GM10248 (cell line): ENCODE data around the gene WDR70.
"Not testable (repeated sequence)": the region's sequence is repeated elsewhere in the genome, so short reads cannot be mapped to it uniquely, and the experiment has no call there.

ENCODE experiments used
- CTCF ChIA-PET: fragments of 300-600 bp; sonication (Branson Sonifier 250); formaldehyde crosslinking; extraction: SDS; loops from one replicate; lab custom pipeline; 2021; ENCODE audit warnings: antibody characterized with exemption; lab: Yijun Ruan, JAX
- POLR2A ChIA-PET: fragments of 350-650 bp; sonication (Branson Sonifier 250); formaldehyde crosslinking; extraction: SDS; loops from one replicate; lab custom pipeline; 2020; ENCODE audit warnings: antibody characterized with exemption; lab: Yijun Ruan, JAX
- DNase-seq: peaks from one replicate; pipeline ENCODE4 v3.0.0; 2012; ENCODE audit errors: extremely low spot score
- CTCF ChIP-seq: IDR thresholded peaks from 2 replicates; pipeline ENCODE4 v1.5.1; 2012; ENCODE audit warnings: mild to moderate bottlenecking, low read depth; ENCODE audit errors: extremely low read depth, missing control alignments, control extremely low read depth

The WDR70 gene

GRCh38 chr5:37667846-37668245 lies 288.7 kb downstream of the WDR70 start:
- TF ChIP-seq CTCF, result no peak
- POLR2A ChIA-PET, result no interaction called here
- DNase-seq, result no peak
- CTCF ChIA-PET, result interaction anchor here (1.5 kb wide), 1 partner anchor 12 kb away, joined by 3 read pairs; no protein-coding TSS in a partner anchor

DNA sequence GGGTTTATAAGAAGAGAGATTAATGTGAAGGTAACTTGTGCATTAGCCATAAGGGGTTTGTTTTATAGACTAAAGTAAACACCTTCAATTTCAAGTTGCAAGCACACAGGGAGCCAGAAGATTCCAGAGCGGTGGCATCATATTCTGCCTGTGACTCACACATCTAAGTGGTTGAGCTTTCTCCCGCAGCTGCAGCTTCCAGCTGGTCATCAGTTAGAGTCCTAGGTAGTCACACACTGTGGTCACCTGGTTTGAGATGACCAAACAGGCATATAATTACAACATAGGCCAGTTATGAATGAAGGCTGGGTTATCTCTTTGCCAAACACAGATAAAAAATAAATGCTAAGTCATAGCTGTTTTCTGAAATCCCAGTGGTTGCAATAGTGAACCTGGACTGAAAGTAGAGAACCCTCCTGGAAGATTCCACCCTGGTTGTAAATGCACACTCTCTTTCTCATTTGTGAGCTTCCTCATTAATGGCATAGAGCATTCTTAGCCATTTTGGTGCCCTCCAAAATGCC lies 289.5 kb downstream of the WDR70 start:
- no peak for DNase-seq
- CTCF ChIA-PET, result interaction anchor here (1.5 kb wide), 1 partner anchor 55 kb away, joined by 4 read pairs; no protein-coding TSS in a partner anchor
- POLR2A ChIA-PET, result no interaction called here
- TF ChIP-seq CTCF, result no peak

- POLR2A ChIA-PET, CTCF ChIA-PET: not testable (repeated sequence)
- peak; percentile 29 for DNase-seq
Observed at GRCh38 chr5:37672118-37672588, 293.0 kb downstream of the WDR70 start.

DNA sequence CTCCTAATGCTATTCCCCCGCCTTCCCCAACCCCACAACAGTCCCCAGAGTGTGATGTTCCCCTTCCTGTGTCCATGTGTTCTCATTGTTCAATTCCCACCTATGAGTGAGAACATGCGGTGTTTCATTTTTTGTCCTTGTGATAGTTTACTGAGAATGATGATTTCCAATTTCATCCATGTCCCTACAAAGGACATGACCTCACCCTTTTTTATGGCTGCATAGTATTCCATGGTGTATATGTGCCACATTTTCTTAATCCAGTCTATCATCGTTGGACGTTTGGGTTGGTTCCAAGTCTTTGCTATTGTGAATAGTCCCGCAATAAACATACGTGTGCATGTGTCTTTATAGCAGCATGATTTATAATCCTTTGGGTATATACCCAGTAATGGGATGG lies 295.2 kb downstream of the WDR70 start:
- POLR2A ChIA-PET, DNase-seq, CTCF ChIA-PET: not testable (repeated sequence)

- POLR2A ChIA-PET, DNase-seq: not testable (repeated sequence)
- CTCF ChIA-PET, result interaction anchor here (1.0 kb wide), 1 partner anchor 12 kb away, joined by 3 read pairs; no protein-coding TSS in a partner anchor
Observed at GRCh38 chr5:37679326-37679725, 300.2 kb downstream of the WDR70 start.

- CTCF ChIA-PET, result interaction anchor here (1.0 kb wide), 1 partner anchor 13 kb away, joined by 3 read pairs; no protein-coding TSS in a partner anchor
- DNase-seq, POLR2A ChIA-PET: not testable (repeated sequence)
Observed at GRCh38 chr5:37679903-37680302, 300.8 kb downstream of the WDR70 start.

DNA sequence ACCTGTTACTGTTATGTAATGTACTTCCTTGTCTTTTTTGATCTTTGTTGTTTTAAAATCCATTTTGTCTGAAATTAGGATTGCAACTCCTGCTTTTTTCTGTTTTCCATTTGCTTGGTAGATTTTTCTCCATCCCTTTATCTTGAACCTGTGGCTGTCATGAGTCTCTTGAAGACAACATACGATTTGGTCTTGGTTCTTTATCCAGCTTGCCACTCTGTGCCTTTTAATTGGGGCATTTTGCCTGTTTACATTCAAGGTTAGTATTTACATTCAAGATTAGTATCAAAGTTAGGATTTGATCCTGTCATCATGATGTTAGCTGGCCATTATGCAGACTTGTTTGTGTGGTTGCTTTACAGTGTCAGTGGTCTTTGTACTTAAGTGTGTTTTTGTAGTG lies 304.0 kb downstream of the WDR70 start:
- DNase-seq, result no peak
- TF ChIP-seq CTCF, result no peak
- CTCF ChIA-PET, result no interaction called here
- POLR2A ChIA-PET, result no interaction called here

DNA sequence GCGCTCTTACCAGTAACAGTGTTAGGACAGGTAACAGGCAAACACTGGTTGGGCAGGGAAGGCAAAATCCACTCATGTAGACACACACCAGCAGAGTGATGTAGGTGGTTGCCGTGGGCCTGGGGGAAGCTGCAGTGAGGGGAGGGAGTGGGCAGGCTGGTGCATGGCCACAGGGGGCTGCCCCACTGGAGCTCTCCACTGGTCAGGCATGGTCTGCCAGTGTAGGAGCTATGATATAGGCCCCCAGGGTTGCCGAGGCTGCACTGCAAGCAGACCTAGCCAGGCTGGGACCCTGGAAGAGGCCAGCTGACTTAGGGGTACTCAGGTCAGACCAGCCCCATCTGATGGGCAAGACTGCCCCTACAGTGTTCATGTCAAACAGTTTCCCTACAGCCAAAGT lies 306.1 kb downstream of the WDR70 start:
- CTCF ChIA-PET, result no interaction called here
- no peak for DNase-seq
- POLR2A ChIA-PET, result no interaction called here
- no peak for TF ChIP-seq CTCF

GRCh38 chr5:37685816-37686215 lies 306.7 kb downstream of the WDR70 start:
- POLR2A ChIA-PET, result no interaction called here
- CTCF ChIA-PET, result no interaction called here
- no peak for TF ChIP-seq CTCF
- no peak for DNase-seq

DNA sequence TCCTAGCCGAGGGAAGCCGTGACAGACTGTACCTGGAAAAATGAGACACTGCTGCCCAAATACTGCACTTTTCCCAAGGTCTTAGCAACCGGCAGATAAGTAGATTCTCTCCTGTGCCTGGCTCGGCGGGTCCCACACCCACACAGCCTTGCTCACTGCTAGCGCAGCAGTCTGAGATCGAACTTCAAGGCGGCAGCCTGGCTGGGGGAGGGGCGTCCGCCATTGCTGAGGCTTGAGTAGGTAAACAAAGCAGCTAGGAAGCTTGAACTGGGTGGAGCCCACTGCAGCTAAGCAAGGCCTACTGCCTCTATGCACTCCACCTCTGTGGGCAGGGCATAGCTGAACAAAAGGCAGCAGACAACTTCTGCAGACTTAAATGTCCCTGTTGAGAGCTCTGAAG lies 309.8 kb downstream of the WDR70 start:
- POLR2A ChIA-PET, CTCF ChIA-PET, DNase-seq: not testable (repeated sequence)

- DNase-seq, CTCF ChIA-PET, POLR2A ChIA-PET: not testable (repeated sequence)
Observed at GRCh38 chr5:37694333-37694732, 315.2 kb downstream of the WDR70 start.
